Endodermal cell (in vitro differentiated cells): ENCODE data around the gene CLIP3. TPM values are rescaled to one million over a fixed set of nuclear protein-coding genes. Genes with fewer than 3 reads are reported as not detected.
A peak's percentile ranks its signal among the peaks of the same experiment; 100 is the strongest.

ENCODE experiments used
- DNase-seq: peaks from one replicate; pipeline ENCODE4 v3.0.0-alpha.2; 2017
- H3K27ac ChIP-seq: 2 replicates; pipeline ENCODE4 v1.5.1; 2013; ENCODE audit warnings: mild to moderate bottlenecking, low read depth, low read length, moderate library complexity
- H3K27me3 ChIP-seq: 2 replicates; pipeline ENCODE4 v1.6.1; 2013; ENCODE audit warnings: mild to moderate bottlenecking, low read length, moderate library complexity; ENCODE audit not compliant: insufficient read depth, control insufficient read depth, poor library complexity, severe bottlenecking
- H3K36me3 ChIP-seq: 2 replicates; pipeline ENCODE4 v1.7.0; 2013; ENCODE audit warnings: mild to moderate bottlenecking, low read length, moderate library complexity; ENCODE audit not compliant: control insufficient read depth, insufficient read depth
- H3K4me1 ChIP-seq: one replicate; pipeline ENCODE4 v1.7.0; 2013; ENCODE audit warnings: low read length; ENCODE audit not compliant: control insufficient read depth, insufficient read depth
- H3K4me3 ChIP-seq: 2 replicates; pipeline ENCODE4 v1.5.1; 2013; ENCODE audit warnings: mild to moderate bottlenecking, low read length, moderate library complexity
- H3K9ac ChIP-seq: 2 replicates; pipeline ENCODE4 v1.6.1; 2013; ENCODE audit warnings: mild to moderate bottlenecking, low read length, moderate library complexity; ENCODE audit not compliant: poor library complexity, severe bottlenecking; ENCODE audit errors: extremely low read depth
- H3K9me3 ChIP-seq: 2 replicates; pipeline ENCODE4 v1.6.1; 2013; ENCODE audit warnings: mild to moderate bottlenecking, low read length, moderate library complexity; ENCODE audit not compliant: control insufficient read depth
- H3K27ac Mint-ChIP-seq: 2 replicates; pipeline ENCODE4 v1.8.0; 2020; ENCODE audit warnings: mixed read lengths
- H3K27me3 Mint-ChIP-seq: 2 replicates; pipeline ENCODE4 v1.8.0; 2021; ENCODE audit warnings: mild to moderate bottlenecking, mixed read lengths; ENCODE audit not compliant: insufficient read depth
- H3K36me3 Mint-ChIP-seq: 2 replicates; pipeline ENCODE4 v1.8.0; 2020; ENCODE audit warnings: low read depth, mixed read lengths
- H3K4me1 Mint-ChIP-seq: 2 replicates; pipeline ENCODE4 v1.8.0; 2020; ENCODE audit warnings: mixed read lengths
- H3K4me3 Mint-ChIP-seq: 2 replicates; pipeline ENCODE4 v1.8.0; 2020; ENCODE audit warnings: mild to moderate bottlenecking, moderate library complexity, mixed read lengths
- H3K9me3 Mint-ChIP-seq: 2 replicates; pipeline ENCODE4 v1.8.0; 2020; ENCODE audit warnings: mild to moderate bottlenecking, mixed read lengths
- WGBS, 2 experiments: methylation state at CpG; one replicate each; pipeline versions ENCODE4 v1.1.5 to v1.1.7; 2013; ENCODE audit warnings: missing lambda C conversion rate in 2 of 2, mixed read lengths in 1 of 2; ENCODE audit not compliant: insufficient coverage in 1 of 2, insufficient read length in 1 of 2; 5-methylcytosine and 5-hydroxymethylcytosine counted together
- long read RNA-seq, 4 experiments: library from polyadenylated mRNA in 2 of 4; library from RNA in 1 of 4; library from capped mRNA in 1 of 4; stranded (forward) in 3 of 4; unstranded in 1 of 4; transcript quantifications; one replicate each; pipeline ENCODE4 v2.0.0, GENCODE V29; 2020 to 2021; ENCODE audit warnings: inconsistent platforms in 1 of 4
- polyA plus RNA-seq, 2 experiments: library from polyadenylated mRNA; stranded (reverse); fragments of 50-300 nt; gene quantifications; one replicate each; pipeline ENCODE4 v1.2.3, GENCODE V29; 2013
- total RNA-seq, 2 donors: library from RNA; stranded (reverse); fragmentation: NEBNext Ultra II Directional in 1 of 2; extraction: Animal tissue kit (Norgen Biotek cat#: 25700) in 1 of 2; gene quantifications; 2 replicates in 1 of 2; 3 replicates in 1 of 2; pipeline ENCODE4 v1.2.1, GENCODE V29; 2021
- TF ChIP-seq, protein P1 (sequence below): fragments of 200-600 bp; sonication (generic); conservative IDR thresholded peaks from 2 replicates; pipeline ENCODE4 v1.5.0; 2021; ENCODE audit warnings: antibody characterized with exemption, mild to moderate bottlenecking

Gene CLIP3
- 10 to 100 TPM; 12.6 to 19.7 TPM for total RNA-seq
- polyA plus RNA-seq (2013, experiment 1 of 2): 66.8 TPM
- polyA plus RNA-seq (2013, experiment 2 of 2): 54.8 TPM
- long read RNA-seq, experiment 1, partial matches to known transcripts: 1 of 5 reads
- long read RNA-seq, experiment 1, other reads (novel, unspliced or antisense): 1 of 5 reads
- long read RNA-seq, experiment 2, transcript CLIP3-201 (14 exons, 3,370 nt): major isoform, 17 of 29 reads
- long read RNA-seq, experiment 2, partial matches to known transcripts: 7 of 29 reads
- long read RNA-seq, experiment 2, other reads (novel, unspliced or antisense): 0 of 29 reads
- long read RNA-seq, experiment 3, partial matches to known transcripts: 0 of 1 reads
- long read RNA-seq, experiment 3, other reads (novel, unspliced or antisense): 0 of 1 reads
- long read RNA-seq, experiment 4, partial matches to known transcripts: 6 of 7 reads
- long read RNA-seq, experiment 4, other reads (novel, unspliced or antisense): 0 of 7 reads

GRCh38 chr19:36032251-36033104, at the start of gene CLIP3:
Gene CLIP3, minus strand, starts transcription at chr19:36032873. Its CDS starts 516 bp downstream, at chr19:36032357.
- peak; percentile 88 for DNase-seq
- Mint-ChIP-seq H3K36me3 (peaks cover 4% of the 10 kb centered on the region), H3K4me3 (peak within 1 kb of the TSS; percentile 70), H3K9me3 (no peaks in the 10 kb centered on the region), H3K27ac (no peak within 1 kb of the TSS), H3K4me1 (no peaks in the 10 kb centered on the region), H3K27me3 (no peaks in the 10 kb centered on the region)
- Histone ChIP-seq H3K27ac (no peak within 1 kb of the TSS), H3K27me3 (no peaks in the 10 kb centered on the region), H3K9me3 (no peaks in the 10 kb centered on the region), H3K4me1 (no peaks in the 10 kb centered on the region), H3K4me3 (peak within 1 kb of the TSS; percentile 80), H3K9ac (peak within 1 kb of the TSS; percentile 25), H3K36me3 (no peaks in the 10 kb centered on the region)
- WGBS, 2 experiments: 6 to 9% methylated on average over 16 to 49 of the region's 51 CpGs
- TF ChIP-seq, protein P1, sequence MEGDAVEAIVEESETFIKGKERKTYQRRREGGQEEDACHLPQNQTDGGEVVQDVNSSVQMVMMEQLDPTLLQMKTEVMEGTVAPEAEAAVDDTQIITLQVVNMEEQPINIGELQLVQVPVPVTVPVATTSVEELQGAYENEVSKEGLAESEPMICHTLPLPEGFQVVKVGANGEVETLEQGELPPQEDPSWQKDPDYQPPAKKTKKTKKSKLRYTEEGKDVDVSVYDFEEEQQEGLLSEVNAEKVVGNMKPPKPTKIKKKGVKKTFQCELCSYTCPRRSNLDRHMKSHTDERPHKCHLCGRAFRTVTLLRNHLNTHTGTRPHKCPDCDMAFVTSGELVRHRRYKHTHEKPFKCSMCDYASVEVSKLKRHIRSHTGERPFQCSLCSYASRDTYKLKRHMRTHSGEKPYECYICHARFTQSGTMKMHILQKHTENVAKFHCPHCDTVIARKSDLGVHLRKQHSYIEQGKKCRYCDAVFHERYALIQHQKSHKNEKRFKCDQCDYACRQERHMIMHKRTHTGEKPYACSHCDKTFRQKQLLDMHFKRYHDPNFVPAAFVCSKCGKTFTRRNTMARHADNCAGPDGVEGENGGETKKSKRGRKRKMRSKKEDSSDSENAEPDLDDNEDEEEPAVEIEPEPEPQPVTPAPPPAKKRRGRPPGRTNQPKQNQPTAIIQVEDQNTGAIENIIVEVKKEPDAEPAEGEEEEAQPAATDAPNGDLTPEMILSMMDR: peak; percentile 31

DNA sequence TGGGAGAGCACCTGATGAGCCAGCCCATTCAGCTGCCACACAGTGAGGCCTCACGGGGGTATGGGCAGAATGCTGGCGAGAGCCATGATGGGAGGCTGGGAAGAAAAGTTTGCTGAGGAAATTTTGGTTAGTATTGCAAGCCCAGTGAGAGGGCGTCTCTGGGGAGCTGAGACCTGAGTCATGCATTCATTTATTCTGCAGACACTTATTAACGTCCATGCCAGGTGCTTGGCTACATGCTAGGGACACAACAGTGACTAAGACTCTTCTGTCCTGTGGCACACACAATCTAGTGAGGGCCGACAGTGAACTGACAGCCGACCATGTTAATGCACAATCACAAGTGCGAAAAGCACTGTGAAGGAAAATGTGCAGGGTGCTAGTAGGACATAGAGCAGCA, 49.2 kb upstream of the CLIP3 start:
- no peak overlapping the region for H3K27ac ChIP-seq
- Mint-ChIP-seq H3K4me3 (no peak overlapping the region), H3K9me3 (no peaks in the 10 kb centered on the region), H3K27me3 (no peaks in the 10 kb centered on the region), H3K4me1 (no peaks in the 10 kb centered on the region), H3K27ac (no peak overlapping the region), H3K36me3 (peaks cover 66% of the 10 kb centered on the region)
- H3K4me1 ChIP-seq: no peaks in the 10 kb centered on the region
- no peaks in the 10 kb centered on the region for H3K27me3 ChIP-seq
- H3K36me3 ChIP-seq: peaks cover 62% of the 10 kb centered on the region
- DNase-seq: no peak
- H3K9ac ChIP-seq: no peak overlapping the region
- 92 to 93% methylated on average over 6 to 7 of the region's 7 CpGs for WGBS, 2 experiments
- H3K4me3 ChIP-seq: no peak overlapping the region
- TF ChIP-seq, protein P1: no peak
- no peaks in the 10 kb centered on the region for H3K9me3 ChIP-seq

GRCh38 chr19:36081385-36081784, 48.7 kb upstream of the CLIP3 start:
- no peak overlapping the region for H3K4me3 Mint-ChIP-seq
- peaks cover 61% of the 10 kb centered on the region for H3K36me3 Mint-ChIP-seq
- H3K9me3 ChIP-seq: no peaks in the 10 kb centered on the region
- no peaks in the 10 kb centered on the region for H3K4me1 Mint-ChIP-seq
- H3K4me3 ChIP-seq: no peak overlapping the region
- DNase-seq: no peak
- WGBS, 2 experiments: 90 to 92% methylated on average over 1 to 3 of the region's 3 CpGs
- H3K36me3 ChIP-seq: peaks cover 62% of the 10 kb centered on the region
- H3K9me3 Mint-ChIP-seq: no peaks in the 10 kb centered on the region
- H3K27ac Mint-ChIP-seq: no peak overlapping the region
- no peaks in the 10 kb centered on the region for H3K27me3 ChIP-seq
- no peaks in the 10 kb centered on the region for H3K4me1 ChIP-seq
- TF ChIP-seq, protein P1: no peak
- no peak overlapping the region for H3K9ac ChIP-seq
- H3K27ac ChIP-seq: no peak overlapping the region
- H3K27me3 Mint-ChIP-seq: no peaks in the 10 kb centered on the region
